Measurements from ENCODE around the gene SLC24A4. TPM values are rescaled to one million over a fixed set of nuclear protein-coding genes. Genes with fewer than 3 reads are reported as not detected.

The SLC24A4 gene
- total RNA-seq, 1 experiment from 2014 or later: not detected

DNA sequence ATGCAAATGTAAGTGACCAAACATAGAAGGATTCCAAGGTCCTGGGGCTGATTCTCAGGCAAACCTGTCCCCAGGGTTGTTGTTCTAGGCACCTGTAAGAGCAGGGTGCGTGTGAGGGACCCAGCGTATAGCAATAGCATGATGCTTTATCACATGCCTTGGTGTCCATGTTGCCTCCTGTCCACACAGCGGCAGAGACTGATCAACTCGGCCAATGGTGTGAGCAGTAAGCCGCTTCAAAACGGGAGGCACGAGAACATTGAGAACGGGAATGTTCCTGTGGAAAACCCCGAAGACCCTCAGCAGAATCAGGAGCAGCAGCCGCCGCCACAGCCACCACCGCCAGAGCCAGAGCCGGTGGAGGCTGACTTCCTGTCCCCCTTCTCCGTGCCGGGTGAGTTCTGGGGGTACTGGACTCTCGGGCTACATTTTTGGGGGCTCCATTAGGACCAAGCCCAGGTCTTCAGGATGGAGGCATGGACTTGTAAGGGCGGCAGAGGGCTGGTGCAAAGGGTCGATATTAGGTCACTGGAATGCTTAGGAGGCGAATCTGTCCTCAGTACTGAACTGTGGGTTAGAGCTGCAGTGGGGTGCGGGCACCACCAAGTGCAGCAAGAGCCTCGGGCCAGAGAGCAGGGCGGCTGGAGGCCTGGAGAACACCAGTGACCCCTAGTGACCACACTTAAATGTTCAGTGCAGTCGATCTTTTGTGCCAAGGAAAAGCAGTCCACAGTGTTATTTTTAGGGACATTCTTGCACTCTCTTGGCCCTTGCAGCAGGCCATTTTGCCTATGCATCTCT, 133.4 kb downstream of the SLC24A4 start:
- H3K9me3 Mint-ChIP-seq (ENCODE audit: low read depth, unreplicated experiment): no peaks in the 10 kb centered on the region
- H3K36me3 Mint-ChIP-seq (ENCODE audit: insufficient read depth, unreplicated experiment): no peaks in the 10 kb centered on the region
- BruUV-seq (replicated peaks): no TSS peak
- CTCF ChIA-PET: no interaction called here
- no peaks in the 10 kb centered on the region for H3K4me1 Mint-ChIP-seq (ENCODE audit: low read depth, unreplicated experiment)
- H3K4me3 Mint-ChIP-seq (ENCODE audit: low read depth, unreplicated experiment): no peak overlapping the region
- DNase-seq: peak; percentile 60
- intact Hi-C loops (cut with micrococcal nuclease; ENCODE audit: unreplicated experiment): loop anchor here (1.0 kb wide), 1 partner anchor 322 kb away; no protein-coding TSS in a partner anchor
- no peak overlapping the region for H3K27ac Mint-ChIP-seq (ENCODE audit: unreplicated experiment)
- TF ChIP-seq, protein P1, sequence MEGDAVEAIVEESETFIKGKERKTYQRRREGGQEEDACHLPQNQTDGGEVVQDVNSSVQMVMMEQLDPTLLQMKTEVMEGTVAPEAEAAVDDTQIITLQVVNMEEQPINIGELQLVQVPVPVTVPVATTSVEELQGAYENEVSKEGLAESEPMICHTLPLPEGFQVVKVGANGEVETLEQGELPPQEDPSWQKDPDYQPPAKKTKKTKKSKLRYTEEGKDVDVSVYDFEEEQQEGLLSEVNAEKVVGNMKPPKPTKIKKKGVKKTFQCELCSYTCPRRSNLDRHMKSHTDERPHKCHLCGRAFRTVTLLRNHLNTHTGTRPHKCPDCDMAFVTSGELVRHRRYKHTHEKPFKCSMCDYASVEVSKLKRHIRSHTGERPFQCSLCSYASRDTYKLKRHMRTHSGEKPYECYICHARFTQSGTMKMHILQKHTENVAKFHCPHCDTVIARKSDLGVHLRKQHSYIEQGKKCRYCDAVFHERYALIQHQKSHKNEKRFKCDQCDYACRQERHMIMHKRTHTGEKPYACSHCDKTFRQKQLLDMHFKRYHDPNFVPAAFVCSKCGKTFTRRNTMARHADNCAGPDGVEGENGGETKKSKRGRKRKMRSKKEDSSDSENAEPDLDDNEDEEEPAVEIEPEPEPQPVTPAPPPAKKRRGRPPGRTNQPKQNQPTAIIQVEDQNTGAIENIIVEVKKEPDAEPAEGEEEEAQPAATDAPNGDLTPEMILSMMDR (IDR thresholded peaks at IDR 0.05; ENCODE audit: unreplicated experiment): peak; percentile 41
- H3K27me3 Mint-ChIP-seq (ENCODE audit: unreplicated experiment): no peaks in the 10 kb centered on the region

DNA sequence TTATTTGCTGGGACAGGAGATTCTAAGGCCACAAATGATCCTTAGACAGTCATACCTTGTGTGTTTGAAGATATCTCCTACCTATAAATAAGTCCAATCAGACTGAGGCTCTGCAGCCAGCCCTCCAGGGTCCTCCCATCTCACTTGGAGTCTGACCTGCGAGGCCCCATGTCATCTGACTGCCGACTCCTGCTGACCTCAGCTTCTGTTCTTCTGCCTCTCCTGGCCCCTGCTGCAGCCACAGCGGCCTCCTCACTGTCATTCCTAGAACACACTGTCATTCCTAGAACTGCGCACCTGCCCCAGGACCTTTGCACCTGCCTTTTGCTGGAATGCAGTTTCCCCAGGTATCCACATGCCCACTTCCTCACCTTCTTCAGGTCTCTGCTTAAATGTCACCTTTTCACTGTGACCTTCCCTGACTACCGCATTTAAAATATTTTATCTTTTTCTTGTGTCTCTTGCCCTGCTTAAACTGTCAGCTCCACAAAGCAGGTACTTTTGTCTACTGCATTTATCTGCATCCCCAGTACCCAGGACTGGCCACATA, 134.1 kb downstream of the SLC24A4 start:
- Mint-ChIP-seq H3K36me3 (ENCODE audit: insufficient read depth, unreplicated experiment) (no peaks in the 10 kb centered on the region), H3K4me1 (ENCODE audit: low read depth, unreplicated experiment) (no peaks in the 10 kb centered on the region), H3K4me3 (ENCODE audit: low read depth, unreplicated experiment) (no peak overlapping the region), H3K9me3 (ENCODE audit: low read depth, unreplicated experiment) (no peaks in the 10 kb centered on the region), H3K27me3 (ENCODE audit: unreplicated experiment) (no peaks in the 10 kb centered on the region), H3K27ac (ENCODE audit: unreplicated experiment) (no peak overlapping the region)
- no peak for DNase-seq
- CTCF ChIA-PET: no interaction called here
- no TSS peak for BruUV-seq (replicated peaks)
- intact Hi-C loops (cut with micrococcal nuclease; ENCODE audit: unreplicated experiment): no loop called here
- TF ChIP-seq, protein P1 (IDR thresholded peaks at IDR 0.05; ENCODE audit: unreplicated experiment): no peak

DNA sequence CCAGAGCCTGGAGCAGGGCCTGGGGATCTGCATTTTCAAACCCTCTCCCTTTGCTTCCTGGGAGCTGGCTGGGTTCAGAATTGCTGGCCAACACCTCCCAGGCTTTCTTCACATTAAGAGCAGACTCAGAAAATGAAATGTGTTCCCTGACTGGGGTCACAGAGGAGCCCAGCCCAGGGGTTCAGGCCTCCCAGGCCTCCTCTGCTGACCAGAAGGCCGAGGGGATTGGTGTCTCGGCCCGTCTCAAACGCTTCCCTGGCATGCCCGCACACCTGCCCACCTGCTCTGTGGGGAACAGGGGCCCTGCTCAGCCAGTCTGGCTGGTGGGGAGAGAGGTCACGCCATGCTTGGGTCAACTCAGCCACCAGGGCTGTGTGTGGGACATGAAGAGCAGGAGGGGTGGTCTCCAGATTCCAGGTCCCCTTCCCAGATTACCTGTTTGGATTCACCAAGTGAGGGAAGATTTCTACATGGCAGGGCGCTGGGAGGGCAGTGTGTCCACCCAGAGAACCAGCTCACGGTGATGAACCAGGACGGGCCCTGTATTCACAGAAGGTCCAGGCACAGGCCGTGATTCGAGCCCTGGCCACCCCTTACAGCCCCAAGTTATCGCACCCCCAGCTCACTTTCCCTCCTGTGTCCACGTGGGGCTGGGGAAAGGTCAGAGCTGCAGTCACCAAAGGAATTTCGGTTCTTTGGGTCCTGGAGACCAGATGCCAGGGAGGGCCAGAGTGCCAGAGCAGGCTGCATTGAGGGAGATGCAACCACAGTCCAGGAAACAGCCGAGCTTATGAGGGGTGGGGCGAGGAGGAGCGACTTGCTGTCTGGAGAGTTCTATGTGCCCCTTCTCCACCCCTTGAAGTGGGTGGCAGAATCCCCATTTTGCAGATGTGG, 135.4 kb downstream of the SLC24A4 start:
- no peak overlapping the region for H3K4me3 Mint-ChIP-seq (ENCODE audit: low read depth, unreplicated experiment)
- no peak overlapping the region for H3K27ac Mint-ChIP-seq (ENCODE audit: unreplicated experiment)
- intact Hi-C loops (cut with micrococcal nuclease; ENCODE audit: unreplicated experiment): no loop called here
- no peaks in the 10 kb centered on the region for H3K4me1 Mint-ChIP-seq (ENCODE audit: low read depth, unreplicated experiment)
- TF ChIP-seq, protein P1 (IDR thresholded peaks at IDR 0.05; ENCODE audit: unreplicated experiment): no peak
- CTCF ChIA-PET: no interaction called here
- no TSS peak for BruUV-seq (replicated peaks)
- H3K36me3 Mint-ChIP-seq (ENCODE audit: insufficient read depth, unreplicated experiment): no peaks in the 10 kb centered on the region
- H3K27me3 Mint-ChIP-seq (ENCODE audit: unreplicated experiment): peaks cover 10% of the 10 kb centered on the region
- DNase-seq: no peak
- no peaks in the 10 kb centered on the region for H3K9me3 Mint-ChIP-seq (ENCODE audit: low read depth, unreplicated experiment)

DNA sequence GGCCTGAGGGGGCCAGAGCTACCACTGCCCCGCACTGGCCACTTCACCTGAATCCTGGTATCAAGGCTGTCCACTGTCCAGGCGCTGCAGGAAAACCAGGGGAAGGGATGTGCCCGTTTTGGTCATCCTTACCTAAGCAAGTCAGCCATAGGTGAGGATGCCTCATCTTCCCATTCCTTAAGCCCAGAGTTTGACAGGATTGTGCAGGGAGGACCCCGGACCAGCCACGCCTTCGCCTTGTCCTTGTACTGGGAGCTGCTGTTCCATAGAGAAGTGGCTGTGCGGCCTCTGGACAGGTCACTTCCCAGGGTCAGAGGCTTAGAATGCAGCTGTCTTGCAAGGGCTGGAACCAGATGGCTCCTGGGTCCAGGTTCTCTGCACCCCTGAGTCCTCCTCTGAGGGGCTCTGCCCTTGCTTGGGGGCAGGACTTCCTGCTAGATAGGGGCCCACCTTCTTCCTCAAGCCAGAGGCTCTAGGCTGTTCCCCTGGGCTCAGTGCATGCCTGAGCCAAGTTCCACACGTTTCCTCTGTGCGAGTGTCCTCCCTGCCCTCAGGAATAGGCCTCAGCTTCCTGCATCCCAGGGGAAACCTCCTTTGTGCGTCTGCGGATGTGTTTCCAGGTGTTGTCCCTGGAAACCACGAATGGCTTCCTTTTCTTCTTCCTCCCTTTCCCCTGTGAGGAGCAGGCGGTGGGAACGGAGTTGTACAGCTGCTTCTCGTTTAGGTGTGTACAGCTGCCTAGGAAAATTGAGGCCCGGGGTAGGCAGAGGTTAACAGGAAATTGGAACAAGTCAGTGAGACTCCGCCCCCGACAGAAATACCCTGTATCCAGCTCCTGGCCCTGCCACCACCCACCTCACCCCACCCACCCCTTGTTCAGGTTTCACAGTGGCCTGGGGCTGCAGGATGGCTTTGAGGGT, 136.3 kb downstream of the SLC24A4 start:
- no peak overlapping the region for H3K4me3 Mint-ChIP-seq (ENCODE audit: low read depth, unreplicated experiment)
- no peaks in the 10 kb centered on the region for H3K4me1 Mint-ChIP-seq (ENCODE audit: low read depth, unreplicated experiment)
- CTCF ChIA-PET: no interaction called here
- TF ChIP-seq, protein P1 (IDR thresholded peaks at IDR 0.05; ENCODE audit: unreplicated experiment): no peak
- H3K9me3 Mint-ChIP-seq (ENCODE audit: low read depth, unreplicated experiment): no peaks in the 10 kb centered on the region
- intact Hi-C loops (cut with micrococcal nuclease; ENCODE audit: unreplicated experiment): no loop called here
- H3K36me3 Mint-ChIP-seq (ENCODE audit: insufficient read depth, unreplicated experiment): no peaks in the 10 kb centered on the region
- no TSS peak for BruUV-seq (replicated peaks)
- peaks cover 10% of the 10 kb centered on the region for H3K27me3 Mint-ChIP-seq (ENCODE audit: unreplicated experiment)
- H3K27ac Mint-ChIP-seq (ENCODE audit: unreplicated experiment): no peak overlapping the region
- no peak for DNase-seq
